Suprapubic skin (tissue), 4 donors: ENCODE results near the gene SPINT2. TPM values are rescaled to one million over a fixed set of nuclear protein-coding genes. Genes with fewer than 3 reads are reported as not detected.

Experiments used
- DNase-seq, 2 donors: peaks; one replicate each; pipeline ENCODE4 v3.0.0-alpha.2; 2019; ENCODE audit warnings: low spot score in 2 of 2
- H3K27ac ChIP-seq: fragments of 200-600 bp; sonication (generic); one replicate; pipeline ENCODE4 v1.5.1; 2019
- H3K27me3 ChIP-seq: fragments of 200-600 bp; sonication (generic); one replicate; pipeline ENCODE4 v1.5.1; 2019
- H3K36me3 ChIP-seq: fragments of 200-600 bp; sonication (generic); one replicate; pipeline ENCODE4 v1.5.1; 2019
- H3K4me1 ChIP-seq: fragments of 200-600 bp; sonication (generic); one replicate; pipeline ENCODE4 v1.5.1; 2019
- H3K4me3 ChIP-seq: fragments of 200-600 bp; sonication (generic); one replicate; pipeline ENCODE4 v1.5.1; 2019; ENCODE audit warnings: mild to moderate bottlenecking
- H3K9me3 ChIP-seq: fragments of 200-600 bp; sonication (generic); one replicate; pipeline ENCODE4 v1.5.1; 2019
- EP300 ChIP-seq: sonication (generic); formaldehyde crosslinking; IDR thresholded peaks from one replicate; pipeline ENCODE4 v1.6.1; 2017; ENCODE audit warnings: antibody characterized with exemption
- POLR2A ChIP-seq, 2 donors: fragments of 450-650 bp; IDR thresholded peaks; one replicate each; pipeline ENCODE4 v1.6.1; 2017; ENCODE audit warnings: antibody characterized with exemption in 2 of 2, mild to moderate bottlenecking in 2 of 2, moderate library complexity in 2 of 2
- POLR2AphosphoS5 ChIP-seq, 3 donors: sonication (generic); formaldehyde crosslinking; IDR thresholded peaks; one replicate each; pipeline ENCODE4 v1.6.1; 2017; ENCODE audit warnings: antibody characterized with exemption in 3 of 3
- WGBS: methylation state at CpG from one replicate; pipeline ENCODE4 v1.1.5; 2018; 5-methylcytosine and 5-hydroxymethylcytosine counted together
- total RNA-seq, 4 donors: library from RNA; depleted of rRNA; stranded (reverse); fragments of >200 nt; gene quantifications; one replicate each; pipeline ENCODE4 v1.1.0, GENCODE V29; 2016
- TF ChIP-seq, protein P1 (sequence below), 2 donors: fragments of 200-600 bp in 1 of 2; fragments of 450-650 bp in 1 of 2; sonication (generic) in 1 of 2; IDR thresholded peaks; one replicate each; pipeline ENCODE4 v1.5.1; 2016 to 2019; ENCODE audit warnings: antibody characterized with exemption in 2 of 2, mild to moderate bottlenecking in 1 of 2, moderate library complexity in 1 of 2

SPINT2 gene
- total RNA-seq, 4 donors from 2014 or later: 359 to 639 (median 494) TPM

- H3K27ac ChIP-seq: peak within 1 kb of the TSS; percentile 73
- peaks cover 44% of the 10 kb centered on the region for H3K4me1 ChIP-seq
- peak within 1 kb of the TSS; percentile 60 for H3K4me3 ChIP-seq
- peak in 1 of 3 donors; percentile 83 for TF ChIP-seq POLR2AphosphoS5 (IDR thresholded peaks at IDR 0.05)
- TF ChIP-seq, protein P1, sequence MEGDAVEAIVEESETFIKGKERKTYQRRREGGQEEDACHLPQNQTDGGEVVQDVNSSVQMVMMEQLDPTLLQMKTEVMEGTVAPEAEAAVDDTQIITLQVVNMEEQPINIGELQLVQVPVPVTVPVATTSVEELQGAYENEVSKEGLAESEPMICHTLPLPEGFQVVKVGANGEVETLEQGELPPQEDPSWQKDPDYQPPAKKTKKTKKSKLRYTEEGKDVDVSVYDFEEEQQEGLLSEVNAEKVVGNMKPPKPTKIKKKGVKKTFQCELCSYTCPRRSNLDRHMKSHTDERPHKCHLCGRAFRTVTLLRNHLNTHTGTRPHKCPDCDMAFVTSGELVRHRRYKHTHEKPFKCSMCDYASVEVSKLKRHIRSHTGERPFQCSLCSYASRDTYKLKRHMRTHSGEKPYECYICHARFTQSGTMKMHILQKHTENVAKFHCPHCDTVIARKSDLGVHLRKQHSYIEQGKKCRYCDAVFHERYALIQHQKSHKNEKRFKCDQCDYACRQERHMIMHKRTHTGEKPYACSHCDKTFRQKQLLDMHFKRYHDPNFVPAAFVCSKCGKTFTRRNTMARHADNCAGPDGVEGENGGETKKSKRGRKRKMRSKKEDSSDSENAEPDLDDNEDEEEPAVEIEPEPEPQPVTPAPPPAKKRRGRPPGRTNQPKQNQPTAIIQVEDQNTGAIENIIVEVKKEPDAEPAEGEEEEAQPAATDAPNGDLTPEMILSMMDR (IDR thresholded peaks at IDR 0.05): peak in 1 of 2 donors; percentile 6
- TF ChIP-seq EP300: no peak
- no peak for TF ChIP-seq POLR2A (IDR thresholded peaks at IDR 0.05)
- H3K36me3 ChIP-seq: no peaks in the 10 kb centered on the region
- H3K27me3 ChIP-seq: no peaks in the 10 kb centered on the region
- 3% methylated on average over 17 of the region's 64 CpGs for WGBS
- DNase-seq: peak; percentile 97 to 98
- no peaks in the 10 kb centered on the region for H3K9me3 ChIP-seq
These were observed 51.5 kb downstream of the SPINT2 start, which contains the start of gene YIF1B for GRCh38 chr19:38315657-38316476. TSS of gene YIF1B (minus strand) at chr19:38315947. CDS start at chr19:38315917, 30 bp downstream.

DNA sequence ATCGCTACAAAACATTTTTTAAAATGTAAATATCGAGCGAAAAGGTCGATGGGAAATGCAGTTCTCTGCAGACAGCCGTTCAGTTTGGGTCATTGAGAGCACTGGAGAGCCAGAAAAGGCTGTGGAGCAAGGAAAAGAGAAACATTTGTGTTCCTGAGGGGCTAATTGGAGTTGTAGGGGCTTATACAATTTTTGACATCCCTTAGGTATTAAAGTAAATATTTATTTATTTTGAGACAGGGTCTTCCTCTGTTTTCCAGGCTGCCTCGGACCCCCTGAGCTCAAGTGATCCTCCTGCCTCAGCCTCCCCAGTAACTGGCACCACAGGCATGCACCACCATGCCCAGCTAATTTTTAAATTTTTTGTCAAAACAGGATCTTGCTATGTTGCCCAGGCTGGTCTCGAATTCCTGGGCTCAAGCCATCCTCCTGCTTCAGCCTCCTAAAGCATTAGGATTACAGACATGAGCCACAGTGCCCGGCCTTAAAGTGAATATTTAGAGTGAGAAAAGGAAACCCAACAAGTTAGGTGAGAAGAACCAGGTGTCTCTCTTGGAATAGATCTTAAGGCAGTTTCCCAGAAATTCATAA is 52.2 kb downstream of the SPINT2 start:
- Histone ChIP-seq H3K9me3 (no peaks in the 10 kb centered on the region), H3K4me3 (peak overlapping the region; percentile 60), H3K27ac (peak overlapping the region; percentile 73), H3K36me3 (no peaks in the 10 kb centered on the region), H3K27me3 (no peaks in the 10 kb centered on the region), H3K4me1 (peaks cover 51% of the 10 kb centered on the region)
- DNase-seq: no peak
- WGBS: 37% methylated on average over 8 of the region's 8 CpGs
- no peak for TF ChIP-seq POLR2AphosphoS5 (IDR thresholded peaks at IDR 0.05)
- no peak for TF ChIP-seq EP300
- no peak for TF ChIP-seq POLR2A (IDR thresholded peaks at IDR 0.05)
- TF ChIP-seq, protein P1 (IDR thresholded peaks at IDR 0.05): no peak

- no peaks in the 10 kb centered on the region for H3K27me3 ChIP-seq
- H3K4me3 ChIP-seq: no peak overlapping the region
- no peaks in the 10 kb centered on the region for H3K9me3 ChIP-seq
- DNase-seq: no peak
- H3K4me1 ChIP-seq: peaks cover 57% of the 10 kb centered on the region
- TF ChIP-seq, protein P1 (IDR thresholded peaks at IDR 0.05): no peak
- TF ChIP-seq POLR2AphosphoS5 (IDR thresholded peaks at IDR 0.05) (no peak), POLR2A (IDR thresholded peaks at IDR 0.05) (no peak)
- H3K27ac ChIP-seq: no peak overlapping the region
- H3K36me3 ChIP-seq: no peaks in the 10 kb centered on the region
- 78% methylated on average over 11 of the region's 11 CpGs for WGBS
These were observed 52.8 kb downstream of the SPINT2 start for GRCh38 chr19:38317104-38317612.

DNA sequence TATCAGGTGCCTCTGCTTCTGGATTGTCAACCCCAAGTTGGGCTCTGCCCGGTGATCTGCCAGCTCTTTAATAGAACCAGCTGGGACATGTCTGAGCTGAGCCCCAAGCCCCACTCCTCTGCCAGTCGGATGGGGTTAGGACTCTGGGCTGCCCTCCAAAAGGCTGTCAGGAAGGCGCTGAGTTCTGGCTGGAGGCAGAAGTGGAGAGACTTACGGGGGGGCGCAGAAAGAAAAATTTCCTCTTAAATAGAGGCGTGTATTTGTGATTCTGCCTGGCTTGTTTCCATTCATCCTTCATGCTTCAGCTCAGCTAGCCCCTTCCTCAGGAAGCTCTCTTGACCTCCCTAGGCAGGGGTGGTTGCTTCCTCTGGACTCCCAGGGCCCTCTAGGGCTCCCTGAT is 54.3 kb downstream of the SPINT2 start:
- Histone ChIP-seq H3K9me3 (no peaks in the 10 kb centered on the region), H3K27ac (no peak overlapping the region), H3K27me3 (no peaks in the 10 kb centered on the region), H3K36me3 (no peaks in the 10 kb centered on the region), H3K4me3 (no peak overlapping the region), H3K4me1 (peaks cover 68% of the 10 kb centered on the region)
- TF ChIP-seq POLR2AphosphoS5 (IDR thresholded peaks at IDR 0.05) (no peak), POLR2A (IDR thresholded peaks at IDR 0.05) (no peak), EP300 (no peak)
- TF ChIP-seq, protein P1 (IDR thresholded peaks at IDR 0.05): no peak
- WGBS: 37% methylated on average over 6 of the region's 6 CpGs
- no peak for DNase-seq
